Measurements from ENCODE around the gene ATP13A3.

The ATP13A3 gene

GRCh38 chr3:194360568-194360967 lies 126.2 kb downstream of the ATP13A3 start:
- TF ChIP-seq CTCF (IDR thresholded peaks at IDR 0.05; ENCODE audit: insufficient read depth, missing control alignments), result no peak
- DNase-seq (ENCODE audit: insufficient read length, low spot score), result no peak
- no peak for FAIRE-seq

- FAIRE-seq, result no peak
These were observed 129.1 kb downstream of the ATP13A3 start for GRCh38 chr3:194357681-194358080.

GRCh38 chr3:194355379-194355778 lies 131.4 kb downstream of the ATP13A3 start:
- no peak for TF ChIP-seq CTCF (IDR thresholded peaks at IDR 0.05; ENCODE audit: insufficient read depth, missing control alignments)
- no peak for DNase-seq (ENCODE audit: insufficient read length, low spot score)
- FAIRE-seq, result no peak

More at GRCh38 chr3:194357681-194358080, 129.1 kb downstream of the ATP13A3 start:
- no peak for DNase-seq (ENCODE audit: insufficient read length, low spot score)
- TF ChIP-seq CTCF (IDR thresholded peaks at IDR 0.05; ENCODE audit: insufficient read depth, missing control alignments), result no peak

- DNase-seq (ENCODE audit: insufficient read length, low spot score) (no peak), FAIRE-seq (no peak)
- TF ChIP-seq CTCF (IDR thresholded peaks at IDR 0.05; ENCODE audit: insufficient read depth, missing control alignments), result no peak
These were observed 132.5 kb downstream of the ATP13A3 start for GRCh38 chr3:194354315-194354714.
